Cardiac fibroblast (primary cell): ENCODE results near the gene FTL.

Experiments
- DNase-seq, 2 donors: peaks; one replicate each; pipeline versions ENCODE4 v3.0.0 to v3.0.0-alpha.2; 2010; ENCODE audit warnings: low read depth in 2 of 2
- H3K4me3 ChIP-seq, 2 donors: replicated peaks in 1 of 2; 1 replicate in 1 of 2; 2 replicates in 1 of 2; pipeline ENCODE4 v1.5.1; 2011; ENCODE audit warnings: low read depth in 2 of 2, low read length in 2 of 2, mild to moderate bottlenecking in 2 of 2, moderate library complexity in 1 of 2
- TF ChIP-seq, protein P1 (sequence below): IDR thresholded peaks from one replicate; pipeline ENCODE4 v1.5.1; 2011; ENCODE audit warnings: low read depth, mild to moderate bottlenecking, low read length, inconsistent platforms

FTL gene

DNA sequence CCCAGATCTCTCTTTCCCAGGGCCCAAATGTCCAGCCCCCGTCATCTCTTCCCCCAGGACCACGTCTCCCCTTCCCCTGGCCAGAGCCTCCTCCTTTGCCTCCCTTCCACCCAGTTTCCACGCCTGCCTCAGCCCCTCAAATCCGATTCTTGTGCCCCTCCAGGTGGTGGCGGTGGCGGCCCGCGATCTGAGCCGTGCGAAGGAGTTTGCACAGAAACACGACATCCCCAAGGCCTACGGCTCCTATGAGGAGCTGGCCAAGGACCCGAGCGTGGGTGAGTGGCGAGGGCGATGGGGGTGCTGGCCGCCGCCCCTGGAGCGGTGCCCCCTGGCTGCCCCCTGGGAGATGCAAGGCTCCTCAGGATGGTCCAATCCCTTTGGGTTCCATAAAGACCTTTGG lies 30.3 kb upstream of the FTL start:
- TF ChIP-seq, protein P1, sequence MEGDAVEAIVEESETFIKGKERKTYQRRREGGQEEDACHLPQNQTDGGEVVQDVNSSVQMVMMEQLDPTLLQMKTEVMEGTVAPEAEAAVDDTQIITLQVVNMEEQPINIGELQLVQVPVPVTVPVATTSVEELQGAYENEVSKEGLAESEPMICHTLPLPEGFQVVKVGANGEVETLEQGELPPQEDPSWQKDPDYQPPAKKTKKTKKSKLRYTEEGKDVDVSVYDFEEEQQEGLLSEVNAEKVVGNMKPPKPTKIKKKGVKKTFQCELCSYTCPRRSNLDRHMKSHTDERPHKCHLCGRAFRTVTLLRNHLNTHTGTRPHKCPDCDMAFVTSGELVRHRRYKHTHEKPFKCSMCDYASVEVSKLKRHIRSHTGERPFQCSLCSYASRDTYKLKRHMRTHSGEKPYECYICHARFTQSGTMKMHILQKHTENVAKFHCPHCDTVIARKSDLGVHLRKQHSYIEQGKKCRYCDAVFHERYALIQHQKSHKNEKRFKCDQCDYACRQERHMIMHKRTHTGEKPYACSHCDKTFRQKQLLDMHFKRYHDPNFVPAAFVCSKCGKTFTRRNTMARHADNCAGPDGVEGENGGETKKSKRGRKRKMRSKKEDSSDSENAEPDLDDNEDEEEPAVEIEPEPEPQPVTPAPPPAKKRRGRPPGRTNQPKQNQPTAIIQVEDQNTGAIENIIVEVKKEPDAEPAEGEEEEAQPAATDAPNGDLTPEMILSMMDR, result no peak
- H3K4me3 ChIP-seq, result no peak overlapping the region
- no peak for DNase-seq

DNA sequence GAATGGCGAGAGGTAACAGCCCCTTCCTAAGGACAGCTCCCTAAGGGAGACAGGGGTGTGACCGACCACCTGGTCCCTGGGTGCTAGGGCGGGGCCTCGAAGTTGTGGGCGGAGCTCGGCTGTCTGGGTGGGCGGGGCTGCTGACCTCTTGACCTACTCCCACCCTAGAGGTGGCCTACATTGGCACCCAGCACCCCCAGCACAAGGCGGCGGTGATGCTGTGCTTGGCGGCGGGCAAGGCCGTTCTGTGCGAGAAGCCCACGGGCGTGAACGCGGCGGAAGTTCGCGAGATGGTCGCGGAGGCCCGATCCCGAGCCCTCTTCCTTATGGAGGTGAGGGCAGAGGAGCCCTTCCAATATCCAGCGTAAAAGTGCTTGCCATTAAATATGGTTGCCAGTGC lies 29.2 kb upstream of the FTL start:
- TF ChIP-seq, protein P1, result no peak
- no peak overlapping the region for H3K4me3 ChIP-seq
- DNase-seq, result no peak

DNA sequence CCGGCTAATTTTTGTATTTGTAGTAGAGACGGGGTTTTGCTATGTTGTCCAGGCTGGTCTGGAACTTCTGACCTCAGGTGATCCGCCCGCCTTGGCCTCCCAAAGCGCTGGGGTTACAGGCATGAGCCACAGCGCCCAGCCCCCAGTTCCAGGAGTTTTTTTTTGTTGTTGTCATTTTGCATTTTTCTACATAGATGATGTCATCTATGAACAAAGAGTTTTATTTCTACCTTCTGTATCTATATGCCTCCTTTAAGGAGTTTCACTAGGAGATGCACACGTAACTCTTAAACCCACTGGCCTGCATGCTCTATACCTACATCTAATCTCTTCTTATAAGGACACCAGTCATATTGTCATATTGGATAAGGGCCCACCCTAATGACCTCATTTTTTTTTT lies 26.9 kb upstream of the FTL start:
- DNase-seq, result no peak
- TF ChIP-seq, protein P1, result no peak
- no peak overlapping the region for H3K4me3 ChIP-seq

DNA sequence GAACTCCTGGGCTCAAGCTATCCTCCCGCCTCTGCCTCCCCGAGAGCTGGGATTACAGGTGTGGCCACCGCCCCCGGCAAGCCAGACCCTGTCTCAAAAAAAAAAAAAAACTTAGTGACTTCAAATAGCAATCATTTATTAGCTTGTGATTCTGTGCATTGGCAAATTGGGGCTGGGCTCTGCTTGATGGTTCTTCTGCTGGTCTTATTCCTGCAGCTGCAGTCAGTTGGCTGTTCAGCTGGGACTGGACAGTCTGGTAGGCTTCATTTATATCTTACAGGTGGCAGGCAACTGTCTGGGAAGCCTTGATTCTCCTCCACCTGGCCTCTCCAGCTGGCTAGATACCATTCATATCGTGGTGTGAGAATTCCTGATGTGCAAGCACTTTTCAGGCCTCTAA lies 24.2 kb upstream of the FTL start:
- TF ChIP-seq, protein P1, result no peak
- no peak for DNase-seq
- H3K4me3 ChIP-seq, result no peak overlapping the region

- H3K4me3 ChIP-seq, result no peak overlapping the region
- DNase-seq, result no peak
- TF ChIP-seq, protein P1, result no peak
Measured at GRCh38 chr19:48943081-48943480, 22.0 kb upstream of the FTL start.

- H3K4me3 ChIP-seq, result no peak overlapping the region
- TF ChIP-seq, protein P1, result no peak
- DNase-seq, result no peak
Measured at GRCh38 chr19:48945415-48945814, 19.7 kb upstream of the FTL start.

- no peak overlapping the region for H3K4me3 ChIP-seq
- TF ChIP-seq, protein P1, result no peak
- DNase-seq, result no peak
Measured at GRCh38 chr19:48945817-48946216, 19.3 kb upstream of the FTL start.
